K562 (cell line): Measurements from ENCODE around the gene RBM20. TPM values are rescaled to one million over a fixed set of nuclear protein-coding genes. Genes with fewer than 3 reads are reported as not detected.
A peak's percentile ranks its signal among the peaks of the same experiment; 100 is the strongest.

Experiments
- CREB5 ChIP-seq: fragments of 250-450 bp; sonication (Bioruptor Pico); IDR thresholded peaks from 2 replicates; pipeline ENCODE4 v1.5.0; 2020; ENCODE audit warnings: mild to moderate bottlenecking
- DIDO1 ChIP-seq: fragments of 450-650 bp; IDR thresholded peaks from 2 replicates; pipeline ENCODE4 v1.6.1; 2016; ENCODE audit warnings: low read depth, missing biosample characterization, missing genetic modification characterization
- ETV1 ChIP-seq: fragments of 450-650 bp; conservative IDR thresholded peaks from 2 replicates; pipeline ENCODE4 v1.6.1; 2016; ENCODE audit warnings: missing genetic modification characterization, control low read depth, low read depth, missing compliant biosample characterization
- GTF2A2 ChIP-seq: IDR thresholded peaks from 2 replicates; pipeline ENCODE4 v1.6.1; 2016; ENCODE audit warnings: mild to moderate bottlenecking, missing genetic modification characterization, missing compliant biosample characterization
- HDAC1 ChIP-seq, 2 experiments: fragments of 450-650 bp; IDR thresholded peaks; 2 replicates each; pipeline ENCODE4 v1.6.1; 2016 to 2017; ENCODE audit warnings: inconsistent platforms in 1 of 2, mild to moderate bottlenecking in 1 of 2, moderate library complexity in 1 of 2
- HNRNPK ChIP-seq: fragments of 200-400 bp; formaldehyde crosslinking; IDR thresholded peaks from one replicate; pipeline ENCODE4 v1.6.1; 2018; ENCODE audit warnings: mild to moderate bottlenecking, low read depth, low read length; ENCODE audit not compliant: poor library complexity, severe bottlenecking
- ILF3 ChIP-seq: fragments of 450-650 bp; IDR thresholded peaks from 2 replicates; pipeline ENCODE4 v1.6.1; 2018; ENCODE audit warnings: antibody characterized with exemption, mild to moderate bottlenecking, moderate library complexity, borderline replicate concordance
- MED1 ChIP-seq: sonication (generic); formaldehyde crosslinking; IDR thresholded peaks from 2 replicates; pipeline ENCODE4 v1.8.1; 2023; ENCODE audit warnings: missing genetic modification reagents, borderline replicate concordance
- MEIS2 ChIP-seq: fragments of 450-650 bp; IDR thresholded peaks from 2 replicates; pipeline ENCODE4 v1.6.1; 2014; ENCODE audit warnings: mild to moderate bottlenecking; ENCODE audit not compliant: partially characterized antibody
- NRF1 ChIP-seq, 2 experiments: fragments of 450-650 bp; IDR thresholded peaks in 1 of 2; conservative IDR thresholded peaks in 1 of 2; 2 replicates each; pipeline ENCODE4 v1.6.1; 2014; ENCODE audit warnings: mild to moderate bottlenecking in 2 of 2
- POLR2AphosphoS5 ChIP-seq: IDR thresholded peaks from 2 replicates; pipeline ENCODE4 v1.6.1; 2011; ENCODE audit warnings: mild to moderate bottlenecking, low read depth, low read length, moderate library complexity; ENCODE audit not compliant: control insufficient read depth, insufficient read depth
- PTBP1 ChIP-seq: fragments of 200-400 bp; formaldehyde crosslinking; IDR thresholded peaks from 2 replicates; pipeline ENCODE4 v1.6.1; 2017; ENCODE audit warnings: low read depth, low read length
- PTTG1 ChIP-seq: fragments of 450-650 bp; IDR thresholded peaks from 2 replicates; pipeline ENCODE4 v1.6.1; 2016; ENCODE audit warnings: low read depth, mild to moderate bottlenecking, missing genetic modification characterization, missing compliant biosample characterization
- PYGO2 ChIP-seq: fragments of 450-650 bp; IDR thresholded peaks from 2 replicates; pipeline ENCODE4 v1.6.1; 2016; ENCODE audit warnings: mild to moderate bottlenecking, missing genetic modification characterization, moderate library complexity, missing compliant biosample characterization
- SMARCA4 ChIP-seq: fragments of 450-650 bp; IDR thresholded peaks from 2 replicates; pipeline ENCODE4 v1.6.1; 2016
- SMARCE1 ChIP-seq: fragments of 450-650 bp; IDR thresholded peaks from 2 replicates; pipeline ENCODE4 v1.7.1; 2016; ENCODE audit warnings: mild to moderate bottlenecking
- TBL1XR1 ChIP-seq, 2 experiments: IDR thresholded peaks; 2 replicates each; pipeline ENCODE4 v1.6.1; 2012; ENCODE audit warnings: improper control_type of control experiment in 2 of 2, low read length in 2 of 2, mild to moderate bottlenecking in 1 of 2
- ZEB2 ChIP-seq: fragments of 450-650 bp; IDR thresholded peaks from 2 replicates; pipeline ENCODE4 v1.6.1; 2016
- ZFPM2 ChIP-seq: fragments of 250-450 bp; sonication (Bioruptor Pico); IDR thresholded peaks from 2 replicates; pipeline ENCODE4 v1.5.1; 2022; ENCODE audit warnings: mild to moderate bottlenecking
- ZNF41 ChIP-seq: fragments of 250-450 bp; sonication (Bioruptor Pico); conservative IDR thresholded peaks from 2 replicates; pipeline ENCODE4 v1.4.0; 2020; ENCODE audit warnings: mild to moderate bottlenecking
- ZNF561 ChIP-seq: fragments of 450-650 bp; formaldehyde crosslinking; conservative IDR thresholded peaks from 2 replicates; pipeline ENCODE4 v1.4.0; 2020; ENCODE audit warnings: mild to moderate bottlenecking, moderate library complexity
- polyA plus RNA-seq, 8 experiments: library from polyadenylated mRNA; depleted of rRNA in 4 of 8; stranded (reverse) in 5 of 8; unstranded in 3 of 8; fragments of >200 nt; fragmentation: Nextera tagmentation in 2 of 8; fragmentation: Illumina TruSeq in 1 of 8; extraction: Ambion mirVana in 2 of 8; extraction: Trizol in 1 of 8; gene quantifications; 2 replicates each; pipeline versions ENCODE4 v1.2.1 to v1.2.3, GENCODE V29; 2011 to 2014; ENCODE audit warnings: inconsistent platforms in 1 of 8, missing spikeins in 1 of 8
- total RNA-seq, 7 experiments: library from RNA; depleted of rRNA in 6 of 7; stranded (reverse); fragments of >200 nt in 6 of 7; fragmentation: Illumina TruSeq in 2 of 7; extraction: Trizol in 2 of 7; gene quantifications; 2 replicates each; pipeline versions ENCODE4 v1.2.1 to v1.2.3, GENCODE V29; 2011 to 2021; ENCODE audit warnings: low replicate concordance in 1 of 7
- TF ChIP-seq, protein P1 (sequence below): IDR thresholded peaks from 2 replicates; pipeline ENCODE4 v1.6.1; 2011; ENCODE audit warnings: borderline replicate concordance, low read depth, mild to moderate bottlenecking, moderate library complexity, low read length; ENCODE audit not compliant: insufficient read depth, poor library complexity, severe bottlenecking
- TF ChIP-seq, protein P2 (sequence below): fragments of 450-650 bp; IDR thresholded peaks from 2 replicates; pipeline ENCODE4 v1.6.1; 2016
- TF ChIP-seq, protein P3 (sequence below): fragments of 200-800 bp; sonication (Bioruptor generic); IDR thresholded peaks from 2 replicates; pipeline ENCODE4 v1.6.1; 2017; ENCODE audit warnings: missing genetic modification characterization, missing compliant biosample characterization

The RBM20 gene
- total and polyA plus RNA-seq, 9 of the 15 experiments (the other 6 are each of a cell fraction or from before 2014, with no cell fraction given), result 0.63 to 5.7 (median 3.2) TPM

DNA sequence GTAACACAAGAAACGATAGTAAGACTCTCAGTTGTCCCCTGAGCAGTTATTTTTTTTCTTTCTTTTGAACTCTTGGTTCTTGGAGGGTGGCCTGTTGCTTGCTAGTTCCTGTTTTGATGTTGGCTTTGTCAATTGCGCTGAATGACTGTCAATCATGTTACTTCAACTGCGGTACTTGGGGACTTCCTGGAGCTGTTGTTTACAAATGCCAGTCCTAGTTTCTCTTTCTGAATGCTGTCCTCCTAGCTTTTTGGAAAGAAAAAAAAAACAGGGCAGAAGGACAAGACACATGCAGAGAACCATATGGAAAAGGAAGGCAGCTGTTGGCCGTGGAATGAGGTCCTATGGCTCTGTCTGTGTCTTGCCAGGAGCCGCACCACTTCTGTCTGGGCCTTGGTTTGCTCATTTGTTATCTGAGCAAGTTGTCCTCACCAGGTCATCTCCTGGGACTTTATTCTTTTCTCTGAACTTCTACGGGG, 220.6 kb downstream of the RBM20 start (continued):
- TF ChIP-seq PTBP1, result no peak
- TF ChIP-seq, protein P1, sequence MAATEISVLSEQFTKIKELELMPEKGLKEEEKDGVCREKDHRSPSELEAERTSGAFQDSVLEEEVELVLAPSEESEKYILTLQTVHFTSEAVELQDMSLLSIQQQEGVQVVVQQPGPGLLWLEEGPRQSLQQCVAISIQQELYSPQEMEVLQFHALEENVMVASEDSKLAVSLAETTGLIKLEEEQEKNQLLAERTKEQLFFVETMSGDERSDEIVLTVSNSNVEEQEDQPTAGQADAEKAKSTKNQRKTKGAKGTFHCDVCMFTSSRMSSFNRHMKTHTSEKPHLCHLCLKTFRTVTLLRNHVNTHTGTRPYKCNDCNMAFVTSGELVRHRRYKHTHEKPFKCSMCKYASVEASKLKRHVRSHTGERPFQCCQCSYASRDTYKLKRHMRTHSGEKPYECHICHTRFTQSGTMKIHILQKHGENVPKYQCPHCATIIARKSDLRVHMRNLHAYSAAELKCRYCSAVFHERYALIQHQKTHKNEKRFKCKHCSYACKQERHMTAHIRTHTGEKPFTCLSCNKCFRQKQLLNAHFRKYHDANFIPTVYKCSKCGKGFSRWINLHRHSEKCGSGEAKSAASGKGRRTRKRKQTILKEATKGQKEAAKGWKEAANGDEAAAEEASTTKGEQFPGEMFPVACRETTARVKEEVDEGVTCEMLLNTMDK, result no peak
- no peak for TF ChIP-seq CREB5 (CRISPR knock-in tag)
- TF ChIP-seq TBL1XR1 (IDR thresholded peaks at IDR 0.05; ENCODE audit: low read length in 2 of 2), result no peak
- TF ChIP-seq SMARCE1, result no peak
- TF ChIP-seq HDAC1 (IDR thresholded peaks at IDR 0.05), result no peak
- no peak for TF ChIP-seq ILF3
- TF ChIP-seq ZNF41, result no peak
- no peak for TF ChIP-seq ZNF561 (CRISPR knock-in tag)
- TF ChIP-seq ETV1 (tag), result 0 out of 2 replicates have a peak, but pooled peaks have one; percentile 42
- TF ChIP-seq DIDO1 (tag), result no peak
- no peak for TF ChIP-seq MED1
- TF ChIP-seq ZEB2, result no peak
- peak; percentile 80 for TF ChIP-seq MEIS2
- TF ChIP-seq ZFPM2 (CRISPR knock-in tag), result no peak
- TF ChIP-seq, protein P2, sequence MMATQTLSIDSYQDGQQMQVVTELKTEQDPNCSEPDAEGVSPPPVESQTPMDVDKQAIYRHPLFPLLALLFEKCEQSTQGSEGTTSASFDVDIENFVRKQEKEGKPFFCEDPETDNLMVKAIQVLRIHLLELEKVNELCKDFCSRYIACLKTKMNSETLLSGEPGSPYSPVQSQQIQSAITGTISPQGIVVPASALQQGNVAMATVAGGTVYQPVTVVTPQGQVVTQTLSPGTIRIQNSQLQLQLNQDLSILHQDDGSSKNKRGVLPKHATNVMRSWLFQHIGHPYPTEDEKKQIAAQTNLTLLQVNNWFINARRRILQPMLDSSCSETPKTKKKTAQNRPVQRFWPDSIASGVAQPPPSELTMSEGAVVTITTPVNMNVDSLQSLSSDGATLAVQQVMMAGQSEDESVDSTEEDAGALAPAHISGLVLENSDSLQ, result peak; percentile 98
- no peak for TF ChIP-seq HNRNPK
- TF ChIP-seq GTF2A2, result no peak
- TF ChIP-seq NRF1 (conservative IDR thresholded peaks at IDR 0.05 in 1 of 2, IDR thresholded peaks at IDR 0.05 in 1 of 2), result 0 out of 4 replicates have a peak, but pooled peaks of 1 of the 2 experiments have one; percentile 8
- no peak for TF ChIP-seq POLR2AphosphoS5
- no peak for TF ChIP-seq SMARCA4
- no peak for TF ChIP-seq PTTG1 (tag)
- TF ChIP-seq, protein P3, sequence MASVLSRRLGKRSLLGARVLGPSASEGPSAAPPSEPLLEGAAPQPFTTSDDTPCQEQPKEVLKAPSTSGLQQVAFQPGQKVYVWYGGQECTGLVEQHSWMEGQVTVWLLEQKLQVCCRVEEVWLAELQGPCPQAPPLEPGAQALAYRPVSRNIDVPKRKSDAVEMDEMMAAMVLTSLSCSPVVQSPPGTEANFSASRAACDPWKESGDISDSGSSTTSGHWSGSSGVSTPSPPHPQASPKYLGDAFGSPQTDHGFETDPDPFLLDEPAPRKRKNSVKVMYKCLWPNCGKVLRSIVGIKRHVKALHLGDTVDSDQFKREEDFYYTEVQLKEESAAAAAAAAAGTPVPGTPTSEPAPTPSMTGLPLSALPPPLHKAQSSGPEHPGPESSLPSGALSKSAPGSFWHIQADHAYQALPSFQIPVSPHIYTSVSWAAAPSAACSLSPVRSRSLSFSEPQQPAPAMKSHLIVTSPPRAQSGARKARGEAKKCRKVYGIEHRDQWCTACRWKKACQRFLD (CRISPR knock-in tag), result peak; percentile 65
- TF ChIP-seq PYGO2 (tag), result no peak
